Upper lobe of left lung (tissue), 6 donors: ENCODE measurements around the gene PICALM. TPM values are rescaled to one million over a fixed set of nuclear protein-coding genes. Genes with fewer than 3 reads are reported as not detected.

Experiments used
- ATAC-seq, 2 donors: fragments of 200-7000 bp; cut with Tn5 transposase; one replicate each; pipeline ENCODE4 v1.9.1; 2022; ENCODE audit warnings: mild to moderate bottlenecking in 2 of 2, moderate library complexity in 2 of 2; ENCODE audit not compliant: low FRiP score in 2 of 2
- DNase-seq, 2 donors: peaks; one replicate each; pipeline ENCODE4 v3.0.0-alpha.2; 2019 to 2020
- H3K27ac ChIP-seq, 4 donors: fragments of 200-600 bp; sonication (generic); one replicate each; pipeline ENCODE4 v1.5.1; 2016 to 2019
- H3K27me3 ChIP-seq, 4 donors: fragments of 200-600 bp; sonication (generic); one replicate each; pipeline ENCODE4 v1.5.1; 2017 to 2019
- H3K36me3 ChIP-seq, 4 donors: fragments of 200-600 bp; sonication (generic); one replicate each; pipeline ENCODE4 v1.5.1; 2016 to 2019
- H3K4me1 ChIP-seq, 4 donors: fragments of 200-600 bp; sonication (generic); one replicate each; pipeline ENCODE4 v1.5.1; 2018 to 2019
- H3K4me3 ChIP-seq, 4 donors: fragments of 200-600 bp; sonication (generic); one replicate each; pipeline ENCODE4 v1.5.1; 2017 to 2019; ENCODE audit warnings: mild to moderate bottlenecking in 2 of 4, moderate library complexity in 1 of 4
- H3K9me3 ChIP-seq, 4 donors: fragments of 200-600 bp; sonication (generic); one replicate each; pipeline ENCODE4 v1.5.1; 2018 to 2019
- EP300 ChIP-seq, 4 donors: sonication (generic); formaldehyde crosslinking; IDR thresholded peaks; one replicate each; pipeline ENCODE4 v1.5.1; 2017; ENCODE audit warnings: antibody characterized with exemption in 4 of 4, control low read depth in 2 of 4
- POLR2A ChIP-seq, 4 donors: fragments of 450-650 bp; IDR thresholded peaks; one replicate each; pipeline ENCODE4 v1.5.1; 2016 to 2017; ENCODE audit warnings: antibody characterized with exemption in 4 of 4, mild to moderate bottlenecking in 2 of 4
- POLR2AphosphoS5 ChIP-seq, 2 donors: sonication (generic); formaldehyde crosslinking; IDR thresholded peaks; one replicate each; pipeline ENCODE4 v1.5.1; 2017; ENCODE audit warnings: antibody characterized with exemption in 2 of 2
- WGBS, 2 donors: methylation state at CpG; one replicate each; pipeline ENCODE4 v1.1.5; 2017 to 2018; 5-methylcytosine and 5-hydroxymethylcytosine counted together
- total RNA-seq, 6 donors: library from RNA; depleted of rRNA in 4 of 6; stranded (reverse); fragments of >200 nt in 4 of 6; gene quantifications; one replicate each; pipeline versions ENCODE4 v1.1.0 to v1.2.1, GENCODE V29; 2016 to 2021
- TF ChIP-seq, protein P1 (sequence below), 6 experiments: fragments of 450-650 bp in 4 of 6; fragments of 200-600 bp in 2 of 6; sonication (generic) in 2 of 6; IDR thresholded peaks; one replicate each; pipeline ENCODE4 v1.5.1; 2016 to 2019; ENCODE audit warnings: antibody characterized with exemption in 6 of 6
- donor health status: DM: no; HTN: no; CAD: no; lungs with moderate emphysema.
- donor health status: DM: no; HTN: yes; CAD: no; lungs with severe emphysema.

The PICALM gene
- total RNA-seq, 6 donors from 2014 or later = 144 to 294 (median 198) TPM

DNA sequence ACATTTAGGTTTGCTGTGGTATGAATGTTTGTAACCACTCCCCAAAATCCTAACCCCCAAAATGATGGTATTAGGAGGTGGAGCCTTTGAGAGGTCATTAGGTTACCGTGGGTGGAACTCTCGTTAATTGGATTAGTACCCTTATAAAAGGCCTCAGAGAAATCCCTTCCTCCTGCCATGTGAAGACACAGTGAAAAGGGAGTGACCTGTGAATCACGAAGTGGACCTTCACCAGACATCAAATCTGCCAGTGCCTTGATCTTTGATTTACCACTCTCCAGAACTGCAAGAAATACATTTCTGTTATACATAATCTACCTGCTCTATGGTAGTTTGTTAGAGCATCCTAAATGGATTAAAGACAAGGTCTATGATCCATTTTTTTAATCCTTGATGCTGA lies 12.6 kb upstream of the PICALM start:
- Histone ChIP-seq H3K4me3 (no peak overlapping the region), H3K4me1 (no peaks in the 10 kb centered on the region), H3K27ac (no peak overlapping the region), H3K9me3 (no peaks in the 10 kb centered on the region), H3K36me3 (no peaks in the 10 kb centered on the region), H3K27me3 (no peaks in the 10 kb centered on the region)
- ATAC-seq (no peak), DNase-seq (no peak)
- no peak for TF ChIP-seq POLR2AphosphoS5 (IDR thresholded peaks at IDR 0.05)
- no peak for TF ChIP-seq POLR2A (IDR thresholded peaks at IDR 0.05)
- no peak for TF ChIP-seq EP300 (IDR thresholded peaks at IDR 0.05)
- TF ChIP-seq, protein P1, sequence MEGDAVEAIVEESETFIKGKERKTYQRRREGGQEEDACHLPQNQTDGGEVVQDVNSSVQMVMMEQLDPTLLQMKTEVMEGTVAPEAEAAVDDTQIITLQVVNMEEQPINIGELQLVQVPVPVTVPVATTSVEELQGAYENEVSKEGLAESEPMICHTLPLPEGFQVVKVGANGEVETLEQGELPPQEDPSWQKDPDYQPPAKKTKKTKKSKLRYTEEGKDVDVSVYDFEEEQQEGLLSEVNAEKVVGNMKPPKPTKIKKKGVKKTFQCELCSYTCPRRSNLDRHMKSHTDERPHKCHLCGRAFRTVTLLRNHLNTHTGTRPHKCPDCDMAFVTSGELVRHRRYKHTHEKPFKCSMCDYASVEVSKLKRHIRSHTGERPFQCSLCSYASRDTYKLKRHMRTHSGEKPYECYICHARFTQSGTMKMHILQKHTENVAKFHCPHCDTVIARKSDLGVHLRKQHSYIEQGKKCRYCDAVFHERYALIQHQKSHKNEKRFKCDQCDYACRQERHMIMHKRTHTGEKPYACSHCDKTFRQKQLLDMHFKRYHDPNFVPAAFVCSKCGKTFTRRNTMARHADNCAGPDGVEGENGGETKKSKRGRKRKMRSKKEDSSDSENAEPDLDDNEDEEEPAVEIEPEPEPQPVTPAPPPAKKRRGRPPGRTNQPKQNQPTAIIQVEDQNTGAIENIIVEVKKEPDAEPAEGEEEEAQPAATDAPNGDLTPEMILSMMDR (IDR thresholded peaks at IDR 0.05) = no peak
- 97 to 98% methylated on average over 3 of the region's 3 CpGs for WGBS, 2 donors

DNA sequence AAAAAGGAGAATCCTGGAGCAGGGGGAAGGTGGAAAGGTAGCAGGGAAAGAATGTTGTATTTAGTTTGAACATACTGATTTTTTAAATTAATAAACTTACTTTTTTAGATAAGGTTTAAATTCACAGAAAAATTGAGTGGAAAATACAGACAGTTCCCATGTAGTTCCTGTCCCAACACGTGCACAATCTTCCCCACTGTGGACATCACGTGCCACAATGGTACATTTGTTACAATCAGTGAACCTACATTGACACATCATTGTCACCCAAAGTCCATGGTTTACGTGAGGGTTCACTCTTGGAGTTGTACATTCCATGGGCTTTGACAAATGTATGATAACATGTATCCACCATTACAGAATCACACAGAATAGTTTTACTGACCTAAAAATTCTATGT lies 10.5 kb upstream of the PICALM start:
- H3K27ac ChIP-seq = no peak overlapping the region
- TF ChIP-seq POLR2A (IDR thresholded peaks at IDR 0.05) (no peak), POLR2AphosphoS5 (IDR thresholded peaks at IDR 0.05) (no peak), EP300 (IDR thresholded peaks at IDR 0.05) (no peak)
- TF ChIP-seq, protein P1 (IDR thresholded peaks at IDR 0.05) = no peak
- no peaks in the 10 kb centered on the region for H3K4me1 ChIP-seq
- WGBS, 2 donors = 85 to 92% methylated on average over 3 of the region's 3 CpGs
- H3K9me3 ChIP-seq = no peaks in the 10 kb centered on the region
- no peak overlapping the region for H3K4me3 ChIP-seq
- ATAC-seq (no peak), DNase-seq (no peak)
- H3K36me3 ChIP-seq = no peaks in the 10 kb centered on the region
- H3K27me3 ChIP-seq = no peaks in the 10 kb centered on the region

DNA sequence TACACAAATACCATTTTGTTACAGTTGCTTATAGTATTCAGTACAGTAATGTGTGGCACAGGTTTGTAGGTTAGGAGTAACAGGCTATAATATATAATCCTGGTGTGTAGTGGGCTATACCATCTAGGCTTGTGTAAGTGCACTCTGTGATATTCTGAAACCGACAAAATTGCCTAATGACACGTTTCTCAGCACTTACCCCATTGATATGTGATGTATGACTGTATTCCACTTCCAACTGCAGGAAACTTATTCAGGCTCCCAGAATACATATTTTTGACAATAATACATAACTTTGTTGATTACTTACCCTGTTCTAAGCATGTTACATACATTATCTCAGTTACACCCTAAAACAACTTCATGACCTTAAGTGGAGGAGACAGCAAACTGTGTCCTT lies 5.1 kb upstream of the PICALM start:
- 77 to 82% methylated on average over 2 of the region's 2 CpGs for WGBS, 2 donors
- ATAC-seq = no peak
- Histone ChIP-seq H3K4me1 (peaks cover 7 to 13% (median 8%) of the 10 kb centered on the region in 4 donors), H3K27ac (no peak overlapping the region), H3K9me3 (no peaks in the 10 kb centered on the region), H3K36me3 (no peaks in the 10 kb centered on the region), H3K27me3 (no peaks in the 10 kb centered on the region), H3K4me3 (no peak overlapping the region)
- TF ChIP-seq POLR2A (IDR thresholded peaks at IDR 0.05) (no peak), POLR2AphosphoS5 (IDR thresholded peaks at IDR 0.05) (no peak), EP300 (IDR thresholded peaks at IDR 0.05) (no peak)
- TF ChIP-seq, protein P1 (IDR thresholded peaks at IDR 0.05) = no peak
- no peak for DNase-seq

DNA sequence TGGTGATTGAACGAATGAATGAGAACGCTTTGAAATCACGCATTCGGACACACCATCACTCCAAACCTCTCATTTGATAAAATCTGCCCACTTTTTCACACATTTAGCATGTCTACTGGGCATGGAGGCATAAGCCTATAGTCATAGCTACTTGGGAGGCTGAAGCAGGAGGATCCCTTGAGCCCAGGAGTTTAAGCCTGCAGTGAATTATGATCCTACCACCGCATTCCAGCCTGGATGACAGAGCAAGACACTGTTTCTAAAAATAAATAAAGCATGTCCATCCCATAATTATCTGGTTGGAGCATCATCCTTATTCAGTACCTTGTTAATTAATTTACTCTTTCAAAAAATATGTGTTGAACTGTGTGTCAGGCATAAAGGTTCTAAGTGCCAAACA lies 3.3 kb upstream of the PICALM start:
- TF ChIP-seq POLR2A (IDR thresholded peaks at IDR 0.05) (no peak), EP300 (IDR thresholded peaks at IDR 0.05) (no peak), POLR2AphosphoS5 (IDR thresholded peaks at IDR 0.05) (no peak)
- TF ChIP-seq, protein P1 (IDR thresholded peaks at IDR 0.05) = no peak
- Histone ChIP-seq H3K4me3 (no peak overlapping the region), H3K27me3 (no peaks in the 10 kb centered on the region), H3K9me3 (no peaks in the 10 kb centered on the region), H3K4me1 (peaks cover 7 to 13% (median 8%) of the 10 kb centered on the region in 4 donors), H3K36me3 (no peaks in the 10 kb centered on the region), H3K27ac (no peak overlapping the region)
- no peak for DNase-seq
- 98% methylated on average over 5 of the region's 5 CpGs for WGBS, 2 donors
- ATAC-seq = no peak
